DOHH2 (cell line): ENCODE measurements around the gene ACER3.

Source experiments
- CTCF ChIP-seq: fragments of 200-600 bp; sonication (generic); IDR thresholded peaks from one replicate; pipeline ENCODE4 v1.5.1; 2014; ENCODE audit warnings: antibody characterized with exemption, mild to moderate bottlenecking, low read depth, low read length; ENCODE audit not compliant: poor library complexity, severe bottlenecking
- EZH2phosphoT487 ChIP-seq: fragments of 200-600 bp; sonication (generic); IDR thresholded peaks from 2 replicates; pipeline ENCODE4 v1.6.1; 2017; ENCODE audit warnings: borderline replicate concordance, mild to moderate bottlenecking, antibody characterized with exemption, low read length, moderate library complexity, mixed read lengths

GRCh38 chr11:77031599-77031998 is 170.9 kb downstream of the ACER3 start:
- no peak for TF ChIP-seq CTCF
- TF ChIP-seq EZH2phosphoT487, result no peak
